ENCODE results near the gene HS3ST6. TPM values are rescaled to one million over a fixed set of nuclear protein-coding genes. Genes with fewer than 3 reads are reported as not detected.

Gene HS3ST6
- total and polyA plus RNA-seq, 2 experiments from 2014 or later, result 0.41 TPM; not detected in 1

- Histone ChIP-seq H3K4me1 (ENCODE audit: insufficient read depth) (no peaks in the 10 kb centered on the region), H3K4me3 (no peak overlapping the region), H3K9me3 (ENCODE audit: low read depth) (no peaks in the 10 kb centered on the region), H3K9me2 (replicated peaks; ENCODE audit: insufficient read depth) (no peaks in the 10 kb centered on the region), H3K27me3 (peaks cover 28% of the 10 kb centered on the region), H3K4me2 (no peak overlapping the region), H3K36me3 (replicated peaks; ENCODE audit: insufficient read depth, low read depth) (no peaks in the 10 kb centered on the region), H3K79me2 (no peaks in the 10 kb centered on the region), H3K27ac (no peak overlapping the region), H2AFZ (no peak overlapping the region), H4K20me1 (ENCODE audit: insufficient read depth, poor library complexity, severe bottlenecking) (no peaks in the 10 kb centered on the region)
- DNase-seq (ENCODE audit: low spot score), result no peak
- TF ChIP-seq EZH2phosphoT487 (IDR thresholded peaks at IDR 0.05; ENCODE audit: low read depth, severe bottlenecking, unreplicated experiment) (no peak), EZH2 (IDR thresholded peaks at IDR 0.05; ENCODE audit: borderline replicate concordance) (no peak)
- TF ChIP-seq, protein P1, sequence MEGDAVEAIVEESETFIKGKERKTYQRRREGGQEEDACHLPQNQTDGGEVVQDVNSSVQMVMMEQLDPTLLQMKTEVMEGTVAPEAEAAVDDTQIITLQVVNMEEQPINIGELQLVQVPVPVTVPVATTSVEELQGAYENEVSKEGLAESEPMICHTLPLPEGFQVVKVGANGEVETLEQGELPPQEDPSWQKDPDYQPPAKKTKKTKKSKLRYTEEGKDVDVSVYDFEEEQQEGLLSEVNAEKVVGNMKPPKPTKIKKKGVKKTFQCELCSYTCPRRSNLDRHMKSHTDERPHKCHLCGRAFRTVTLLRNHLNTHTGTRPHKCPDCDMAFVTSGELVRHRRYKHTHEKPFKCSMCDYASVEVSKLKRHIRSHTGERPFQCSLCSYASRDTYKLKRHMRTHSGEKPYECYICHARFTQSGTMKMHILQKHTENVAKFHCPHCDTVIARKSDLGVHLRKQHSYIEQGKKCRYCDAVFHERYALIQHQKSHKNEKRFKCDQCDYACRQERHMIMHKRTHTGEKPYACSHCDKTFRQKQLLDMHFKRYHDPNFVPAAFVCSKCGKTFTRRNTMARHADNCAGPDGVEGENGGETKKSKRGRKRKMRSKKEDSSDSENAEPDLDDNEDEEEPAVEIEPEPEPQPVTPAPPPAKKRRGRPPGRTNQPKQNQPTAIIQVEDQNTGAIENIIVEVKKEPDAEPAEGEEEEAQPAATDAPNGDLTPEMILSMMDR (IDR thresholded peaks at IDR 0.05; ENCODE audit: poor library complexity), result no peak
- 76% methylated on average over 5 of the region's 5 CpGs for WGBS (ENCODE audit: low lambda C conversion rate, missing lambda C conversion rate)
These were observed 56.5 kb downstream of the HS3ST6 start for GRCh38 chr16:1861730-1862129.

Small RNA genes within 50 kb of the gene (small RNA-seq; reads per million reads assigned to genes)
- gene SNORA10 (not detected), gene SNORA64 (not detected)

Other genes starting within 250 kb of the HS3ST6 start
- 52.0 and 56.1 TPM in 2 replicates for gene JPT2, start 240.1 kb downstream of the HS3ST6 start, total RNA-seq
- 7.8 and 9.2 TPM in 2 replicates for gene JPT2, start 240.1 kb downstream of the HS3ST6 start, polyA plus RNA-seq
- 25.4 and 42.3 TPM in 2 replicates for gene MAPK8IP3, start 212.2 kb downstream of the HS3ST6 start, total RNA-seq
- 44.9 and 71.9 TPM in 2 replicates for gene MAPK8IP3, start 212.2 kb downstream of the HS3ST6 start, polyA plus RNA-seq
- 34.8 and 51.7 TPM in 2 replicates for gene NME3, start 146.9 kb downstream of the HS3ST6 start, total RNA-seq
- 86.6 and 104 TPM in 2 replicates for gene NME3, start 146.9 kb downstream of the HS3ST6 start, polyA plus RNA-seq
- gene EME2, start 145.6 kb downstream of the HS3ST6 start, total RNA-seq, result 12.0 and 17.7 TPM in 2 replicates
- gene EME2, start 145.6 kb downstream of the HS3ST6 start, polyA plus RNA-seq, result 20.8 and 28.2 TPM in 2 replicates
- gene MRPS34, start 145.3 kb downstream of the HS3ST6 start, total RNA-seq, result 115 and 116 TPM in 2 replicates
- gene MRPS34, start 145.3 kb downstream of the HS3ST6 start, polyA plus RNA-seq, result 155 TPM in 2 replicates
- gene SPSB3, start 135.8 kb downstream of the HS3ST6 start, total RNA-seq, result 34.4 and 38.8 TPM in 2 replicates
- 64.6 and 76.4 TPM in 2 replicates for gene SPSB3, start 135.8 kb downstream of the HS3ST6 start, polyA plus RNA-seq
- gene NUBP2, start 135.5 kb downstream of the HS3ST6 start, total RNA-seq, result 72.7 and 85.4 TPM in 2 replicates
- 92.9 and 101 TPM in 2 replicates for gene NUBP2, start 135.5 kb downstream of the HS3ST6 start, polyA plus RNA-seq
- gene IGFALS, start 124.7 kb downstream of the HS3ST6 start, total RNA-seq, result 10.6 and 11.2 TPM in 2 replicates
- 10.7 and 12.6 TPM in 2 replicates for gene IGFALS, start 124.7 kb downstream of the HS3ST6 start, polyA plus RNA-seq
- gene HAGH, start 91.6 kb downstream of the HS3ST6 start, total RNA-seq, result 55.6 and 69.3 TPM in 2 replicates
- 91.7 and 113 TPM in 2 replicates for gene HAGH, start 91.6 kb downstream of the HS3ST6 start, polyA plus RNA-seq
- gene FAHD1, start 91.2 kb downstream of the HS3ST6 start, total RNA-seq, result 80.6 and 101 TPM in 2 replicates
- 59.4 and 76.6 TPM in 2 replicates for gene FAHD1, start 91.2 kb downstream of the HS3ST6 start, polyA plus RNA-seq
- 0.60 TPM in 1 of 2 replicates, not detected in the other for gene MEIOB, start 46.3 kb downstream of the HS3ST6 start, total RNA-seq
- gene MEIOB, start 46.3 kb downstream of the HS3ST6 start, polyA plus RNA-seq, result 0.28 TPM in 1 of 2 replicates, not detected in the other
- 31.3 and 43.4 TPM in 2 replicates for gene MSRB1, start 24.8 kb upstream of the HS3ST6 start, total RNA-seq
- gene MSRB1, start 24.8 kb upstream of the HS3ST6 start, polyA plus RNA-seq, result 48.7 and 62.4 TPM in 2 replicates
- gene RPL3L, start 36.3 kb upstream of the HS3ST6 start, total RNA-seq, result not detected in 2 replicates
- 0.08 TPM in 1 of 2 replicates, not detected in the other for gene RPL3L, start 36.3 kb upstream of the HS3ST6 start, polyA plus RNA-seq
- 162 and 234 TPM in 2 replicates for gene NDUFB10, start 41.1 kb upstream of the HS3ST6 start, total RNA-seq
- 244 and 251 TPM in 2 replicates for gene NDUFB10, start 41.1 kb upstream of the HS3ST6 start, polyA plus RNA-seq
- 1,991 and 2,285 TPM in 2 replicates for gene RPS2, start 46.4 kb upstream of the HS3ST6 start, total RNA-seq
- 1,449 and 1,663 TPM in 2 replicates for gene RPS2, start 46.4 kb upstream of the HS3ST6 start, polyA plus RNA-seq
- not detected in 2 replicates for gene RNF151, start 48.4 kb upstream of the HS3ST6 start, total RNA-seq
- not detected in 2 replicates for gene RNF151, start 48.4 kb upstream of the HS3ST6 start, polyA plus RNA-seq
- gene TBL3, start 53.6 kb upstream of the HS3ST6 start, total RNA-seq, result 19.9 and 24.2 TPM in 2 replicates
- gene TBL3, start 53.6 kb upstream of the HS3ST6 start, polyA plus RNA-seq, result 48.5 and 56.3 TPM in 2 replicates
- gene NOXO1, start 63.1 kb upstream of the HS3ST6 start, total RNA-seq, result 2.3 and 5.1 TPM in 2 replicates
- gene NOXO1, start 63.1 kb upstream of the HS3ST6 start, polyA plus RNA-seq, result 5.4 and 6.0 TPM in 2 replicates
- gene GFER, start 65.8 kb upstream of the HS3ST6 start, total RNA-seq, result 34.0 and 34.9 TPM in 2 replicates
- 44.0 and 56.8 TPM in 2 replicates for gene GFER, start 65.8 kb upstream of the HS3ST6 start, polyA plus RNA-seq
- gene SYNGR3, start 71.6 kb upstream of the HS3ST6 start, total RNA-seq, result 1.4 and 2.2 TPM in 2 replicates
- 1.5 and 2.5 TPM in 2 replicates for gene SYNGR3, start 71.6 kb upstream of the HS3ST6 start, polyA plus RNA-seq
- gene ZNF598, start 91.4 kb upstream of the HS3ST6 start, total RNA-seq, result 22.8 and 42.6 TPM in 2 replicates
- gene ZNF598, start 91.4 kb upstream of the HS3ST6 start, polyA plus RNA-seq, result 29.5 and 36.8 TPM in 2 replicates
- 2.7 and 4.1 TPM in 2 replicates for gene NPW, start 101.4 kb upstream of the HS3ST6 start, total RNA-seq
- gene NPW, start 101.4 kb upstream of the HS3ST6 start, polyA plus RNA-seq, result 45.2 and 57.6 TPM in 2 replicates
- 25.9 and 29.6 TPM in 2 replicates for gene NHERF2, start 108.5 kb upstream of the HS3ST6 start, total RNA-seq
- 37.7 and 43.8 TPM in 2 replicates for gene NHERF2, start 108.5 kb upstream of the HS3ST6 start, polyA plus RNA-seq
- gene NTHL1, start 129.4 kb upstream of the HS3ST6 start, total RNA-seq, result 19.6 and 20.2 TPM in 2 replicates
- gene NTHL1, start 129.4 kb upstream of the HS3ST6 start, polyA plus RNA-seq, result 23.4 and 28.5 TPM in 2 replicates
- gene TSC2, start 129.6 kb upstream of the HS3ST6 start, total RNA-seq, result 39.5 and 41.8 TPM in 2 replicates
- 78.7 and 113 TPM in 2 replicates for gene TSC2, start 129.6 kb upstream of the HS3ST6 start, polyA plus RNA-seq
- gene PKD1, start 217.5 kb upstream of the HS3ST6 start, total RNA-seq, result 40.2 and 60.6 TPM in 2 replicates
- 35.9 and 49.3 TPM in 2 replicates for gene PKD1, start 217.5 kb upstream of the HS3ST6 start, polyA plus RNA-seq
- gene RAB26, start 230.2 kb upstream of the HS3ST6 start, total RNA-seq, result 4.1 and 8.3 TPM in 2 replicates
- 11.3 and 15.0 TPM in 2 replicates for gene RAB26, start 230.2 kb upstream of the HS3ST6 start, polyA plus RNA-seq
- 55.1 and 73.4 TPM in 2 replicates for gene TRAF7, start 237.4 kb upstream of the HS3ST6 start, total RNA-seq
- gene TRAF7, start 237.4 kb upstream of the HS3ST6 start, polyA plus RNA-seq, result 30.0 and 37.4 TPM in 2 replicates